Gastroesophageal sphincter (tissue), 3 donors: Measurements from ENCODE around the gene HORMAD1.

Experiments
- CTCF ChIP-seq, 4 experiments: fragments of 200-600 bp in 2 of 4; fragments of 450-650 bp in 2 of 4; sonication (generic) in 1 of 4; IDR thresholded peaks; one replicate each; pipeline ENCODE4 v1.5.1; 2017 to 2019; ENCODE audit warnings: antibody characterized with exemption in 4 of 4, mild to moderate bottlenecking in 2 of 4, moderate library complexity in 2 of 4
- EP300 ChIP-seq: sonication (generic); formaldehyde crosslinking; IDR thresholded peaks from one replicate; pipeline ENCODE4 v1.6.1; 2017; ENCODE audit warnings: antibody characterized with exemption, mild to moderate bottlenecking
- POLR2A ChIP-seq, 2 donors: fragments of 450-650 bp; IDR thresholded peaks; one replicate each; pipeline ENCODE4 v1.6.1; 2017; ENCODE audit warnings: antibody characterized with exemption in 2 of 2, mild to moderate bottlenecking in 2 of 2, moderate library complexity in 1 of 2

- TF ChIP-seq CTCF (IDR thresholded peaks at IDR 0.05): no peak
- TF ChIP-seq POLR2A (IDR thresholded peaks at IDR 0.05): no peak
- TF ChIP-seq EP300: no peak
These were observed 597 bp downstream of the HORMAD1 start for GRCh38 chr1:150720098-150720497.
